Activated CD8-positive, alpha-beta memory T cell treated with anti-CD3 and anti-CD28 coated beads, Interleukin-2, amount 50 U/mL, for 24 hours (primary cell): Measurements from ENCODE around the gene SMIM28.
"Not testable (repeated sequence)": the region's sequence is repeated elsewhere in the genome, so short reads cannot be mapped to it uniquely, and the experiment has no call there.

Experiments used
- DNase-seq: peaks from one replicate; pipeline ENCODE4 v3.0.0-alpha.2; 2020; ENCODE audit errors: extremely low read depth

SMIM28 gene

DNA sequence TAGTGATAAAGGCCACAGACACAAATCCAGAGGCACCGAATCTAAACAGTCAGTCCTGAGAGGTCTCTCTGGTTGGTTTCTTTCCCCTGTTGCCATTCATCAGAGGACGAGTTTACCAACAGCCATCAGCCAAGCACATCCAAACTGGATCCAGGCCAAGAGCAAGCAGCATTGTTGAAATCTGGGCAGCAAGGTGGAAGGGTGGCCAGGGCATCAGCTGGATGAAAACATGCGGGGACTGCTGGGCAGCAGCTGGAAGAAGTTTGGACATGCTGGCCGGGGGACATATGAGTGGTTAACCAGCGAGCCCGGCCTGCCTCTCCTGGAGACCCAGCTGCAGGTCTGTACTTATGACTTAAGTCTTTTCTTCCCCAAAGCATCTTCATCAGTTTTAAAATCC, at the start of gene SMIM28:
Gene SMIM28 (plus strand): TSS at position 62 of the 400 bp plus-strand sequence. CDS start 168 bp downstream, at position 230.
- no peak for DNase-seq

DNA sequence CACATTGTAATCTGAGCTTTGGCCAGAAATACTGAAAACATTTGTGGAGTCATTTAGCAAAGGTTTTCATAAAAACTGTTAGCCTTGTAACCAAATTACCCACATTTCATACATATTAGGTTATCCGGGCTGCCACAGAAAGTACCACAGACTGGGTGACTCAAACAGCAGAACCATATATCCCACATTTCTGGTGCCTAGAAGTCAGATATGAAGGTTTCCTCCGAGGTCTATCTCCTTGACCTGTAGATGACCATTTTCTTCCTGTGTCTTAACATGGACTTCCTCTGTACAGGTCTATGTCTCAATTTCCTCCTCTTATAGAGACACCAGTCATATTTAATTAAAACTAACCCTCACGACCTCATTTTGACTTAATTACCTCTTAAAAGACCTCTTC, 49.5 kb upstream of the SMIM28 start:
- DNase-seq: no peak

DNA sequence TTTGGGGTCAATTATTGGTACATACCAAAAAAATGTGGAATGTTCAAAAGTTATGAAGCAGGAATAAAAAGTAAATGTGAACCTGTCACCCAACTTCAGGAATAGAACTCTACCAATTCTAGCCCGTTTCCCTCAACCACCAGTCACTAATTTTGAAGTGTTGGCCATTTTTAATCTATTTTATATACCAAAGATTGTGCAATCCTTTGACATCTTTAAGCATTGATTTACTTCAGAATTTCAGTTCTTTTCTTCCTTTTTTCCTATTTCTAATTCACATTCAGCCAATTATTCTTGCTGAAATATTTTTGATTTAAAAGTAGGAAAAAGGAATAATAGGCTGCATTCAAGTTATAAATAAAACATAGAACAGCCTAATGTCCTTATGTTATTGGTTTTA, 46.9 kb upstream of the SMIM28 start:
- DNase-seq: no peak

DNA sequence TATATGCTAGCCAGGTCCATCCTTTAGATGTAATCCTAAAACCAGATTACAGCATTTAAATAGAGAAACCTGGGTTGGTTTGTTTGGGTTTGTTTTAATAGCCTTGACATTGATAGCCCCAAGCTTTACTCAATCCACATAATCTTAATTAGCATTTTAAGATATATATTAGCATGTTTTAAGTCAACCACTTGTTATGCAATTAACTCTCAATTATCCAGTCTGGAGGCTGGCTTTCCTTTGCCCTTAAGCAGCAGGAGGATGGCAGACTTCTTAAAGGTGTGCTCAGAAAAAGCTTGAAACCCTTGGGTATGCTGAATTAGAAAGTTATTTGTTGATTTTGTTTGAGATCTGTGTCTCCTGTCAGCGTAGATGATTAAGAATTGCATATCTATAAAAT, 46.3 kb upstream of the SMIM28 start:
- no peak for DNase-seq

DNA sequence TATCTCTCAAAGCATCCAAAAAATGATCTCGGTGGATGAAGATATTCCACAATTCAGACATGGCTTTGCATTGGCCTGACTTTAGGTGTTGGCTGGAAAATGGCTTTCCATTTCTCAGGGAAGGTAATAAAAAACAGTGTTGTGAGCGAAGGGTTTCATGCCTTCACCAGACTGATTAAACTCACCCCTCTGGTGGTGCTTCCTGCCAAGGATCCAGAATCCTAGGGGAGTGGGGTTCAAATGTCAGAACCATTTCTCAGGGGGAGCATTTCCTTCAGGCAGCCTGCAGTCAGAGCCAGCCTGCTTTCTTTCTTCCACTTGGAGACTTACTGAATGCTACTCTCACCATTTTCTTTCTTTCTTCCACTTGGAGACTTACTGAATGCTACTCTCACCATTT, 45.7 kb upstream of the SMIM28 start:
- DNase-seq: no peak

DNA sequence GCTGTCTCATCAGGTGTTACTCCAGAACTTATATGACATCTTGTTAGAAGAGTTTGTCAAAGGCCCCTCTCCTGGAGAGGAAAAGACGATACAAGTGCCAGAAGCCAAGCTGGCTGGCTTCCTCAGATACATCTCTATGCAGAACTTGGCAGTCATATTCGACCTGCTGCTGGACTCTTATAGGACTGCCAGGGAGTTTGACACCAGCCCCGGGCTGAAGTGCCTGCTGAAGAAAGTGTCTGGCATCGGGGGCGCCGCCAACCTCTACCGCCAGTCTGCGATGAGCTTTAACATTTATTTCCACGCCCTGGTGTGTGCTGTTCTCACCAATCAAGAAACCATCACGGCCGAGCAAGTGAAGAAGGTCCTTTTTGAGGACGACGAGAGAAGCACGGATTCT, 43.7 kb upstream of the SMIM28 start:
- no peak for DNase-seq

DNA sequence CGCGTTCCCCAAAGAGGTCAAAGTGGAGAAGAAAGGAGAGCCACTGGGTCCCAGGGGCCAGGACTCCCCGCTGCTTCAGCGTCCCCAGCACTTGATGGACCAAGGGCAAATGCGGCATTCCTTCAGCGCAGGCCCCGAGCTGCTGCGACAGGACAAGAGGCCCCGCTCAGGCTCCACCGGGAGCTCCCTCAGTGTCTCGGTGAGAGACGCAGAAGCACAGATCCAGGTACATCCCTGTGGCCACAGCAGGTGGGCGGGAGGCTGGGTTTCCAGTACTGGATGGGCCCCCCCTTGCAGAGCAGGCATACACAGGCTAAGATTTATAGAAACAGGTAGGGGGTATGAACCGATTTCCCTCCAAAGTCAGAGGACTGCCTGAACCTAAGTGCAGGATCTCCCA, 42.7 kb upstream of the SMIM28 start:
- no peak for DNase-seq

DNA sequence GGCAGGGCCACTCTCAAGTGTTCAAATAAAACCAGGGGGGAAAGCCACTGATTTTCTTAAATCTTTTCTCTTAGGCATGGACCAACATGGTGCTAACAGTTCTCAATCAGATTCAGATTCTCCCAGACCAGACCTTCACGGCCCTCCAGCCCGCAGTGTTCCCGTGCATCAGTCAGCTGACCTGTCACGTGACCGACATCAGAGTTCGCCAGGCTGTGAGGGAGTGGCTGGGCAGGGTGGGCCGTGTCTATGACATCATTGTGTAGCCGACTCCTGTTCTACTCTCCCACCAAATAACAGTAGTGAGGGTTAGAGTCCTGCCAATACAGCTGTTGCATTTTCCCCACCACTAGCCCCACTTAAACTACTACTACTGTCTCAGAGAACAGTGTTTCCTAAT, 41.5 kb upstream of the SMIM28 start:
- DNase-seq: no peak

DNA sequence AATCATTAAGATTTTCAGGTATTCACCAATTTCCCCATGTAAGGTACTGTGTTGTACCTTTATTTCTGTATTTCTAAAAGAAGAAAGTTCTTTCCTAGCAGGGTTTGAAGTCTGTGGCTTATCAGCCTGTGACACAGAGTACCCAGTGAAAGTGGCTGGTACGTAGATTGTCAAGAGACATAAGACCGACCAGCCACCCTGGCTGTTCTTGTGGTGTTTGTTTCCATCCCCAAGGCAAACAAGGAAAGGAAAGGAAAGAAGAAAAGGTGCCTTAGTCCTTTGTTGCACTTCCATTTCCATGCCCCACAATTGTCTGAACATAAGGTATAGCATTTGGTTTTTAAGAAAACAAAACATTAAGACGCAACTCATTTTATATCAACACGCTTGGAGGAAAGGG, 40.6 kb upstream of the SMIM28 start:
- no peak for DNase-seq

DNA sequence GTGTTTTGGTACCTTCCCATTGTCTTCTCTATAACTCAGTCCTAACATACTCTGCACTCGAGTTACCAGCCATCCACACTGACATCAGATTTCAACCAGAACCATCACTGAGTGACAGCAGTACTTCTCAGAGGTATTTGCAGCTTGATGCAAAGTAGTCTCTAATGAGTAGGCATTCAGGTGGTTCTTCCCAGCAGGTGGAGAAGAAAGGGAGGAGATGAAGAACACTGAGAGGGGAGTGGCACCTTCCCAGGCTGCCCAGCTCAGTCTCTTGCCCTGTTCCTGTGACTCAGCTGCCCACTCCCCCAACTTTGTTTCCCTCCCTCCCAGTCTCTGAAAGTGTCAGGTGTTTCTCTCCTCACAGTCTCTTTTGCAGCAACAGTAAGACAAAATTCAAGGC, 38.7 kb upstream of the SMIM28 start:
- DNase-seq: no peak

DNA sequence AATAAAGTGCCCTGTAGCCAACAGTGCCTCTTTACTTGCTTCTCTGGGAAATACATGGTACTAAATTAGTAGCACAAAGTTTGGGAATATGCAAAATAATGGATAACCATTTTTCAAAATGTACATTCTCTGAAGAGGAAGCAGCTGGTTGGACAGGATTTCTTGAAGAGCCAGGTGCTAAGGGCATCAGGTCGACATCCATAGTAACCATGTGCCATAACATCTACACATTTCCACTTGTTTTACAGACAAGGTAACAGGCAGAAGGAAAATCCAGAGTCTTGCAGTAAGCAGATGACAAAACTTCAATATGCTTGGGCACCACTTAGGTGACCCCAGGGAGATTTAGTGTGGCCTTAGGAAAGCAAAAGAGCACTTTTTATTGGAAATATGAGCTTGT, 36.5 kb upstream of the SMIM28 start:
- DNase-seq: no peak

DNA sequence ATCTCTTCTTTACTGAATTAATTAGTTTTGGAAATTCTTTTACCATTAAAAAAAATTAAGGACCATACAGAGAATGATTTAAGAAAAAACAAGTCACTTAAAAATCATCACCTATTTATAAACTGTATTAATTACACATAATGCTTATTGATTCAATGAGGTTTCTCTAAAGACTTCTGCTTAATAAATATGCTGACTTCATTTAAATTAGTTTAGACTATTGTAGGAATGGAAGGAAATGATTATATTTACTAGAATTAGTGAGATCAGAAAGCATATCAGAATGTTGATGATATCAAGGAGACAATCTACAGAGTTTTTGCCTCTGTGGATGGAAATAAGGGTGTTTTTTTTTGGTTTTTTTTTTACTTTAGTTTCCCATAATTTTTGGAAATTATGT, 34.6 kb upstream of the SMIM28 start:
- DNase-seq: no peak

DNA sequence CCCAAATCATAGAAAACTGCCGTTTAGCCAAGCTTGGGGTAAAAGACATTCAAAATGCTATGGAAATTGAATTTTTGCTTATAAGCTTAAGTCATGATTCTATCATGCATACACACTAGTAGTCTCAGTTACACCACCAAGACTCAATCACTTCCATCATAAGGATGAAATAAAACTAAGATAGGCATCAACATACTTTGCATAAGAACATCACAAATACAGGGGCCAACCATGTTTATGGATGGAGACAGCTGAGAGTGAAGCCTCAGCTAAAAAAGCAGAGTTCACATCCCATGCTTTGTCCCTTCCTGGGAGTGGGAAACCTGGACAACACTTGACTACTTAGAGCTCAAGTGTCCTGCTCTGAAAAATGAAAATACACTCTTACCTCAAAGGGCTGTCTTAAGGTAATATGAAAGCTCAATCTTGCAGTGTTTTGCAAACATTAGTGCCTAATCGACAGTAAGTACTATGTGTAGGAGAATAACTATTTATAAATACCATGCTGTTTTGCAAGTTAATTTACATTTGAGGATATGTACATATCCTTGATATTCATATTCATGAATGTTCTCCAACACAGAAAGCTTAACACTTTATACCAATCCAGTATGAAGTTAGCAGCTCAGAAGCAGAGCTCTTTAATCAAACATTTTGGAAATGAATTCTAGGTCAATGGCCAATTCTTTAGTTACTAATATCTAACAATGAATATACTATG, 32.0 kb upstream of the SMIM28 start:
- no peak for DNase-seq

DNA sequence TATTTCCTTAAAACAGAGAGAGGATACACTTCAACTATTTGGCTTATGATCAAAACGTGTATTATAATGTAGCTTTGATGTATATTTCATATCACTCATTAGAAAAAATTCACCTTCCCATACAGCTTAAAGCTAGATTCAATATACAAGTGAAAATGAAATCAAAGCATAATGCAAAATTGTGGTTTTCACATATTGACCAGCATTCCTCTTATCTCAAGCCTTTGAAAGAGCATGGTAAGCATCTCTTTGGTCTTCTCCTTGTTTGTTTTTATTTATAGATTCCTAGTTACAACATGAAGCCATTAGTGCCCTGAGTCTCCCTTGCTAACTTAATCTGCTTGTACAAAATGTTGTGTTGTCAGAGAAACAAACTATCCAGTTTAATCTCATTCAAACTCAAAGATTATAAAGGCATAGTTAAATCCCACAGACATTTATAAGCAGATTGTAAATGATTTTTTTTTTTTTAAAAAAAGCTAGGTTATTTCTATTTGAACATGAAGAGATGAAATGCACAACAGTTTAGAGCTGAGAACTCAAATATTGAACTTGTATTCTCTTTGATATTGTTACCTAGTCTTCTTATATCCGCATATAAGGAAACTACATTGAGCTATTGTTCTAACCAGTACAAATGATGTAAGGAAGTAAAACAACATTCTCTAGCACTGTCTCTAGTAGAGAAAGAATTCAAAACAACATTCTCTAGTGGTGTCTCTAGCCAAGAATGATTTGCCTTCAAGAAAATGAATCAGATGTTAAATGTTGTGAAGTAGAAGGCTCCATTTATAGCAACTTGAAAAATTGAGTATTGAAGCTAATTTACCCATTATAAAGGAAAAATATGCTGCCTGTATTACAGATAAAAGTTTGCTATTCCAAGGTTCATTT, 31.2 kb upstream of the SMIM28 start:
- no peak for DNase-seq

DNA sequence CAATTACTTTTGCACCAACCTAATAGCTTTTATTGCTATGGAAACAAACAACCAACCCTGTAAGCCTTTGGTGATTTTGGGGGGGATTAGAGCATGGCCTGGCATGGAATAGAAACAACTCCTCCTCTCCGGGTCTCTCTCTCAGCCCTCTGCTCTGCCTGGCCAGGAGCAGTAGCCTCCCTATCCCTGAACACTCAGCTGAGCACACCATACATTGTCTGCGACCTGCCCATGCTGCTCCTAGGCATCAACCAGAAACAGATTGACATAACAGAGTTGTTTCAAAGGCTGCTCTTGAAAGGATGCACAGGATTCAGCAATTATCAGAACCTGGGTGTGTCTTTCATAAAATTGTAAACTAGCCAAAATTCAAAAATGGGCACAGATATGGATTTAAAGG, 29.8 kb upstream of the SMIM28 start:
- no peak for DNase-seq

DNA sequence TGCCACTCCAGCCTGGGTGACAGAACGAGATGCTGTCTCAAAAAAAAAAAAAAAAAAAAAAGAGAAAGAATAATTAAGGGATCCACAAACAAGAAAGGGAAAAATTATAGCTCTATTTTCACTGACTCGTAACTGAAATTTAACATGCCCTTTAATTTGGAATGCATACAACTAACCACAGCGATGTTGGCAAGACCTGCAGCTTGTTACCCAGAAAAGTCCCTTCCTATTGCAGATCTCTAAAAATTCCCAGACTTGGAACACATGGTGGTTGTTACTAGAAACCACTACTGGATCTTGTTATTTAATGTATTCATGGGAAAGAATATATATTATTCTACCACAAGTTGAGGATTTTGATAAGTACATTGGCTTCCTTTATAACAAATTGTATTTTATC, 27.8 kb upstream of the SMIM28 start:
- no peak for DNase-seq

DNA sequence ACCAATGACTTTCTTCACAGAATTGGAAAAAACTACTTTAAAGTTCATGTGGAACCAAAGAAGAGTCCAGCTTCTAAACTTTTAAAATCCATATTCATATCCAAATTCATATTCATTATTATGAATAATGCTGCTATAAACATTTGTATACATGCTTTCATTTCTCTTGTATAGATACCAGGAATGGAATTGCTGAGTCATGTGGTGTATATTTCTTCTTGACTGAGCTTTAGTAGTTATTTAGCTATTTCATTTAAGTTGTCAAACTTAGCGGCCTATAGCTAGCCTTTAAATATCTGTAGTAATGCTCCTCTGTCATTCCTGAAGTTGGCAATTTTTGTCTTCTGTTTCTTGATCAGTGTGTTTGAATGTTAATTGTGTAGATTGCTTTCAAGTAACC, 19.8 kb upstream of the SMIM28 start:
- DNase-seq: no peak

DNA sequence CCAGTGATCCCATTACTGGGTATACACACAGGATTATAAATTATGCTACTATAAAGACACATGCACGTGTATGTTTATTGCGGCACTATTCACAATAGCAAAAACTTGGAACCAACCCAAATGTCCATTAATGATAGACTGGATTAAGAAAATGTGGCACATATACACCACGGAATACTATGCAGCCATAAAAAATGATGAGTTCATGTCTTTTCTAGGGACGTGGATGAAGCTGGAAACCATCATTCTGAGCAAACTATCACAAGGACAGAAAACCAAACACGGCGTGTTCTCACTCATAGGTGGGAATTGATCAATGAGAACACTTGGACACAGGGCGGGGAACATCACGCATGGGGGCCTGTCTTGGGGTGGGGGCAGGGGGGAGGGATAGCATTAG, 9.0 kb upstream of the SMIM28 start:
- not testable (repeated sequence) for DNase-seq

DNA sequence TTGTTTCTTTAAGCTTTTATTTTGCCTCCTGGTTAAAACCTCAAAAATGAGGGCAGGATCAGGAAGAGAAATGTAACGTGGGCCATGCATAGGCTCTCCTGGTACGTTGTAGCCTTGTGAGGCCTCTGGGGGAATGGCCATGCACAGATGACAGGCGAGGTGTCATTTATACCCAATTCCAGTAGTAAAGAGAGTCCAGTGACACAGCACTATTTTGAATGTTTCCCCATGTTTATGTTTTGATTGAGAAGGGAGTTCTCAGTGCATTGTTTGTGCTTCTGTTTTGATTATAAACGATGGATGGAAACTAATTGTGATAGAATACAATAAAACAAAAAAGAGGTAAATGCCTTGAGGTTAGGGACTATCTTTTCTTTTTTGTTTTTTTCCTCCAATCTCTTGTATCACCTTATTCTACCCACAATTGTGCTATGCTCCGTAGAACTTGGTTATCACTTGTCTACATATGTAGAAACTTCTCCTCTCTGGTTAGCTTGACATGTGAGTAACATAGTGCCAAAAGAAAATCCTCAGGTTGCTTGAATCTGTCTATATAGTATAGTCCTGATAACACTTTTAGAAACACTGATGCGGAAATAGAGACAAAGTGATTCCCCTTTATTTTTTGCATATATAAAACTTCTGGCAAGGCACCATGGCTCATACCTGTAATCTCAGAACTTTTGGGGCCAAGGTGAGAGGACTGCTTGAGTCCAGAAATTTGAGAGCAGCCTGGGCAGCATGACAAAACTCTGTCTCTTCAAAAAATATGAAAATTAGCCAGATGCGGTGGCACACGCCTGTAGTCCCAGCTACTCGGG, 6.9 kb upstream of the SMIM28 start:
- DNase-seq: no peak

DNA sequence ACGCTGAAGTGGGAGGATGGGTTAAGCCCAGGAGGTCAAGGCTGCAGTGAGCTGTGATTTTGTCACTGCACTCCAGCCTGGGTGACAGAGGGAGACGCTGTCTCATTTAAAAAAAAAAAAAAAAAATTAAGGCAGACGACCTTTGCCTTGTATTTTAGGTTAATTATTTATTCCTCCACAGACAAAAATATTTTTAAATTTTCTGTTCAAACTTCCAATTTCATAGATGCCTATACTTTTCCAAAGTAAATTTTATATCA, 6.3 kb upstream of the SMIM28 start:
- no peak for DNase-seq

DNA sequence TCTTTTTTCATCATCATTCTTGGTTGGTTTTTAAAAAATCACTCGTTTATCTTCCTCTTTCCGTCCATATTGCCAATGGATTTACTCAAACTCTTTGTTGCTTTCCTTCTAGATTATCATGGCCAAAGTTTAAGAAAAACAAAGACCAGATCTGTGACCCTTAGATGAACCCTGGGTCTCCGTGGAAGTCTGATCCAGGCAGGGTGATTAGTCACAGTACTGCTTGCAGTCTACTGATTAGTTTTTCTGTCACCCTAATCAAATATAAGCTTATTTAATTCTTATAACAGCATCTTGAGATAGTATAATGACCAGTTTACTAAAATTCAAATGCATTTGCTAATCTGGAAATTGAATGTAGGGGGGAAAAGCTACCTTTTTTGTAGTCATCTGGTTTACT, 6.0 kb upstream of the SMIM28 start:
- no peak for DNase-seq

DNA sequence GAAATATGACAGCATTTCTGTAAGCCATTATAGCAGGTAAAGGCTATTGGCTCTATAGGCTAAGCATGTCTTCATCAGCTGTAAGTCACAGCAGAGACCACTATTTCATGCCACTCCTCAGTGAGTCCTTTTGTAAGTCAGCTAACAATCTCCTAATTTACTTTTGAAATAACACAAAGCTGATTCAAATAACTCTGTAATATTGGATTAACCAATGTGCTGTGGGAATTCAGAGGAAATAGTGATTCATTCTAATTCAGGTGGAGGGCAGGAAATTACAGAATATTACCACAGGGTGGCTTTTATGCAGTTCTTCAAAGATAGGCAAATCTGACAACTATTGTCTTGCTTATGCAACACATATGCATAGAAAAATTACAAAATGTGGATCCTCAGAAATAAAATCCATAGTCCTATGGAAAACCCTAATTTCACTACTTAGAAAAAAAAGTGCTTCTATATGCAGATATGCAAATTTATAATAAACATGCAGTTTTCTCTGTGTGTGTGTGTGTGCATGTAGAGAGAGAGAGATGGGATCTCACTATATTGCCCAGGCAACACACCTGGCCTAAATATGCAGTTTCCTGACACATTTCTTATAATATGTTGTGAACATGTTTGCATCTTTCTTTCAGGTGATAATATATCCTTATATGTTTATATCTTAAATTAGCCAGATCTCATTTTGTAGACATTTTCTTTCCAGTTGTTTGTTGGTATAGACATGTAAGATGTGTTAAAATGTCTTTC, 4.8 kb upstream of the SMIM28 start:
- no peak for DNase-seq
